NK-92 treated with Interleukin-12 subunit alpha and Interleukin-12 subunit beta, amount 100 ng/mL, for 24 hours (cell line): Measurements from ENCODE around the gene FRMD4A.
"Not testable (repeated sequence)": the region's sequence is repeated elsewhere in the genome, so short reads cannot be mapped to it uniquely, and the experiment has no call there.

Experiments used
- DNase-seq: peaks from one replicate; lab custom pipeline; 2025; lab: John Stamatoyannopoulos, UW

FRMD4A gene

DNA sequence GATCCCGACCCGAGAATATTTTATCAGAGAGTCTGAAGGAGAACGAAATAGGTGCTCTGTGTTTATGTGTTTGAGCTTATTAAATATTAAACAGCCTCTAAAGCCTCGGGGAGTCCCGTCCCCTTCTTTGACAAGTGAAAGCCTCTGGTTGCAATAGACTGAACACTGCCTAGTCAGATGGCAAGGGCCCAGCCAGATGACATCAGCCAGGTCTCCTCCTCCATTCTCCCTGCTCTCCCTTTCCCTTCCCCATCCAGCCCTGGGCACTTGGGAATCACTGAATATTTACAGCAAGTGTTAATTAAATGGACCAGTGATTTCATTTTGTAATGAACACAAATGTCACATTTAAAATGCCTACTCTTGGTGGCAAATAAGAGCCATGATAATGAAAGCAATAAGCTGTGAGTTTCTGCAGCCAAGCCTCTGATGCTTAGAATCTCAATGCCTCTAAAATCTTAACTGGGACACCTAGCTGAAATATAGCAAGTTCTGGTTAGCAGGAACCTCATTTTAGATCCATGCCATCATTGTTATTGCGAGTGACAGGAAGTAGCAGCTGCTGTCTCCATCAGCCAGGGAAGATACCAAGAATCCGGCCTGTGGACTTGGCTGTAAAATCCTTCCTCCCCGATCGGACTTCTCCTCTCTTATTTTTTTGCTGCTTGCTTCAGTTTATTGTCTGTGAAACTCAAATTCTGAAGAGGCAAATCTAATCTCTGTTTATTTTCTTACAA, 541.8 kb downstream of the FRMD4A start:
- DNase-seq: no peak

DNA sequence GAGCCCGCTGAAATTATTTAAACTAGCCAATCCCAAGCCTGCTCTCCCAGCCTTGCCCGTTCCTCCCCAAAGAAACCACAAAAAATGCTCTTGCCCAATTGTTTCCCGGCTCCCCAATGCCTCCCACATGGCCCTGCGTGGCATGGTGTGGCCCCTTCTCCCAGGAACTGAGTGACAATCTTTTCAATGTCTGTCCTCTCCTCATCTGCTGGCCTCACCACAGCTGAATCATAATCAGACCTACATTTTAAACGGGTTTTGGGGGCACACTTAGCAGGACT, 542.5 kb downstream of the FRMD4A start:
- DNase-seq: no peak

DNA sequence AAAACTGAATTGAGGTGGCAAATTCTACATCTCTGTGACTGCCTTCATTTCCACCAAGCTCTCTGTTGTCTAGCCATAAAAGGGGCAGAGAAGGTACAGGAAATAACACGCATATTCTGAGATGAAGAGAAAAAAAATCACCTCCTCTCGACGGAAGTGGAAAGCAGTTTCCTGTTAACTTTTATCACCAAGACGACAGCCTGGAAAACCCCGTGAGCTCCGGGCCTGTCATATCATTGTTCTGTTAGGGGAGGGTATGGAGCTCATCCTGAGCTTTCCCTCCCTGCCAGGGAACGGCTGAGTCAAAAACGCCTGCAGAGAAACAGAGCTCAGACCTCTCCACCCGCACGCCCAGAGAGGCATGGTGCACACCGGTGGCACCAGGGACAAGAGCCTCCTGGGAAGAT, 543.7 kb downstream of the FRMD4A start:
- no peak for DNase-seq

DNA sequence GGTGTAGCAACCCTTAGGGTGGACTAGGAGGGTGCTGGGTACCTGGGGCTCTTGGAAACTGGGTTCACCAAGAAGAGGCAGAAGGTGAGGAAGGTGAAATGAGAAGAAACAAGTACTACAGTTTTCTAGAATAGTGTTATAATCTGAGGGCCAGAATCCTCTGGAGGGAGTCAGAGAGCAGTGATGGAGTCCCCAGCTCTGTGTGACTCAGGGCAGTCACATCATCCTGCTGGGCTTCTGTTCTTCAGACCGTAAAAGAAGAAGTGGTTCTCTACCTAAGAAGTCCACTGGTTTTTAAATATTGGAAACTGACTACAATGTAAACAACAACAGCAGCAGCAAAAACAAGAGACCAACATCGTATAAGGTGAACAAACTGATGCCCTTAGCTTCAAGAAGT, 546.7 kb downstream of the FRMD4A start:
- no peak for DNase-seq

DNA sequence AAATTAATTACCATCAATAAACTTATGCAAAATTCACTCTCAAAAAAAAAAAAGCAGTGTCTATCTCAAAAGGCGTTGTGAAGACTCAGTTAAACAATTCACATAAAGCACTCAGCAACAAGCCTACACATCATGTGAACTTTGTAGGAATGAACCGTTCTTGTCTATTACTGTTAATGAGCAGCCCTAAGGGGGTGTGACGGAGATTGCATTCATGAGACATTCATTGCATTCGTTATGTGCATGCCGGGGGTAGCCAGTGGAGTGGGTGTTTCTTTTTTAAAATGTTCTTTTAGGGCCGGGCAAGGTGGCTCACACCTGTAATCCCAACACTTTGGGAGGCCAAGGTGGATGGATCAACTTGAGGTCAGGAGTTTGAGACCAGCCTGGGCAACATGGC, 551.0 kb downstream of the FRMD4A start:
- DNase-seq: no peak

DNA sequence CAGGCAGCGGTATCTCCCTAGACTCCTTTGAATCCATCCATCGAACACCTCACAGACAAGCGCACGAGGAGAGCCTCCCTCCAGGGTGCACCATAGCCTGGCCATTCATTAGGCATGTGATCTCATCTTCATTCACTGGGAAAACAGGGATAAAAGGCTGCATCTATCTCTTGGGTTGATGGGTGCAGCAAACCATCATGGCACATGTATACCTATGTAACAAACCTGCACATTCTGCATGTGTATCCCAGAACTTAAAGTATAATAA, 552.1 kb downstream of the FRMD4A start:
- not testable (repeated sequence) for DNase-seq

DNA sequence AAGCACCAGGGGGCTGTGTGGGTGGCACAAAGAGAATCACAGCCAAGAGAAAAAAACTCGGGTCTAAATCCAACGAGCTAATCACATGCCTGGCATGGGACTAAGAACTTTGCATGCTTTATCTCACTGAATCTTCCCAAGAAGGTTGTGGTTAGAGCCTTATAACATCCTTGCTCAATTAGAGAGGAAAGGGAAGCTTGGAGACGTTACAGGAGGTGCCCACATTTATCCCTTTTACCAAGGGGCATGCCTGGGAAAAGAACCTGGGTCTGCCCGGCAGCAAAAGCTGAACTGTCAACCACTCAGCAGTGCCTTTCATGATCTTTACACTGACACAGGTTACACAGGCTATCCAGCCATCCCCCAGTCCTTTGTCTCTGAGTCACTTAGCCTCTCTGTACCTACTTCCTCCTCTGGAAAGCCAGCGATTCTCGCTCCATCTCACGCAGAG, 553.8 kb downstream of the FRMD4A start:
- DNase-seq: no peak

DNA sequence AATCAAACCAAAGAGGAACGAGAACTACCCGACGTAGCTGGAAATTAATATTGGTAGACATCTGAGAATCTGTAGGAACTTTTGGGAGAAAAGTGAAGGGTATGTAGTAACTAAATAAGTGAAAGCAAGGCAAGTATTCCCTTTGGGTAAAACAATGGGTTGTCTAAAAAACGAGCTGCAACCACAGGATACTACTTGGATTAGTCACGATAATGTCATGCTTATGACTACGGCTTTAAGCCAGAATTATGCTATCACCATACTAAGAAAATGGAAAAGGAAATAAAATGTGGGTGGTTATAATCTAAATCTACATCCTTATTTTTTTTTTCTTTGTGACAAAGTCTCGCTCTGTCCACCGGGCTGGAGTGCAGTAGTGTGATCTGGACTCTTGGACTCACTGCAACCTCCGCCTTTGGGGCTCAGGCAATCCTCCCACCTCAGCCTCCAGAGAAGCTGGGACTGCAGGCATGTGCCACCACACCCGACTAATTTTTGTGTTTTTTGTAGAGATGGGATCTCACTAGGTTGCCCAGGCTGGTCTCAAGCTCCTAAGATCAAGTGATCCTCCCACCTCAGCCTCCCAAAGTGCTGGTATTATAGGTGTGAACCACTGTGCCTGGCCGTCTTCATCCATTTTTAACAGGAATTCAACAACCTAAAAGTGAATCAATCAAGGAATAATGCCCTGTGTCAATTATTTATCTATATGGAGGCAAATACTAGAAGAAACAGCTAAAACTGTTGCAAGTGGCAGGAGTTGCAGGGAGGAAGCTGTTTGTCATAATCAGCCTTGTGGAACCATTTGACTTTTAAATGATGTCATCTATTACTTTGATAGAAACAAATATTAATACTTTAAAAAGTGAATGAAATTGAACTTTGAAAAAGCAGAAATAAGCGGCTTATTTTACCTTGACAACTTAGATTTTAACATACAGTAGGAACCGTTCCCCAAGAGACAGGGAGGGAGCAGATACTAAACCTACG, 554.6 kb downstream of the FRMD4A start:
- no peak for DNase-seq

DNA sequence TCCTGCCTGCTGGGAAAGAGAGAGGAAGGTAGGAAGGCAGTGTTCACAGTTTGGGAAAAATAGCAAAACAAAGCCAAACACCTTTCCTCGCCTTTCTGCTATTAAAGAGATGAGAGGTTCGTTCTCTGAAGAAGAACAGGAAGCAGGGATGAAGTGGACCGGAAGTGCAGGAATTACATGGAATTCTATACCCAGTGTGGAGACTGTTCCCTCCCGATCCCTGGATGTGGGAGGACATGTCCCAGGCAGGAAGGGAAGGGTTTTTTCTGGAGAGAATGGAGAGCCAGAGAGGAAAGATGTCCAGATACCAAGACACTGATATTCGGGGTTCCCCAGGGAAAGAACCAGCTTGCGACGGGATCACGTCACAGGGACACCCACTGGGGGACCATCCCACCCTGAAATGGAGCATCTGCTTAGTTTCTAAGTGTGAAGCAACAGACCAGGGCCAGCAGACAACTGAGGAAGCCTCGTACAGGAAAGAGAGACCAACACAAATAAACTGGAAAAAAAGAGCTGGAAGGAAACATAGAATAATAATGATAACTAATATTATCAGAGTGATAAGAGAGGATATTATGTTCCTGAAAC, 556.3 kb downstream of the FRMD4A start:
- no peak for DNase-seq

DNA sequence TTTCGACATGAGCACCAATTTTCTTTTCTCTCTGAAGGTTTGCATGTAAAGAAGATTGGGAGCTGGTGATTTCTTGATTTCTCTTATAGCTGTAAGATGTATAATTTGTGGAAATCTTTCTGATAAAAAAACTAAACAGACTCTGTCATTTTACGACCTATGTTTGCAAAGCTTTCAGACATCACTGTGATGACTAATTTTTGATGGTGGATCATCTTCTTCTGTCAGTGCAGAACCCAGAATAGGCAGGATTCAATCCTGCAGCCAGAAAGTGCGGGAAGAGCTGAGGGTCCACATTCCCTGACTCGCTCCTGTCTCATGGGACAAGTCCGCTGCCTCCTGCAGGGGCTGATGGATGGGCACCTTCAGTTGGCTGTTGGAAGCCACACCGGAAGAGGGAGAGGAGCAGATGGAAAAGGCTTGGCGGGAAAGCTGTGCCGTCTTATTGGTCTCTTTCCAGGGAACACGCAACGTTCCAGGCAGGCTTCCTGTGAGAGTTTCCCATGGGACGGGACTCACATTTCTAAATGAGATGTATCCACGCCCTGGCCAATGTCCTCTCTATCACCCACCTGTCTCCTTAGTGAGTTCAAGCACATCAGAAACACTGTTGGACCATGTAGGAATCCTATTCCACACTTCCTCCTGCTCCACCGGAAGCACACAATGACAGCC, 557.1 kb downstream of the FRMD4A start:
- DNase-seq: no peak

DNA sequence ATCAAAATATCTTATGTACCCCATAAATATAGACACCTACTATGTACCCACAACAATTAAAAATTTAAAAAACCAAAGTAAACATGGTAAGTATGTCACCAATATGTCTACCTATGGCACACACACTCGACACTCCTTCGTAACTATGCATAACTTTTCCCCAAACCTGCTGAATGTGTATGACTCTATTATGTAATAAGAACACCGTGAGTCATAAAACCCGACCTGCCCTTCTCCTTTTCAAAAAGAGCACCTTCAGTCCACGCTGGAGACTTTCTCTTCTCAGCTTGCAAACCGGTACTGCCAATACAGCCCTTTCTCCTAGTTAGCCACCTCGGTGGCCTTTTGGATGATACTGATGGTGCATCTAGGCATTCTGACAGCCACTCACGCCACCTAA, 557.7 kb downstream of the FRMD4A start:
- DNase-seq: no peak

DNA sequence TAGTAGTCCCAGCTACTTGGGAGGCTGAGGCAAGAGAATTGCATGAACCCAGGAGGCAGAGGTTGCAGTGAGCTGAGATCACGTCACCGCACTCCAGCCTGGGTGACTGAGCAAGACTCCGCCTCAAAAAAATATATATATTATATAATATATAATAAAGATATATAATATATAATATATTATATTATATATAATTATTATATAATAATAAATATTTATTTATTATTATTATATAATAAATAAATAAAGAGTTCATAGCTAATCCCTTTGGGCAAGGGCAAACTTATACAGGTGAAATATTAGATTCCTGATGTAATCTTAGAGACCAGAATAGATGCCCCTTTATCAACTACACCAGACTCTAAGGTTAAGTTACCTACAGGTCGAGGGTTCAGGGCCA, 558.7 kb downstream of the FRMD4A start:
- no peak for DNase-seq

DNA sequence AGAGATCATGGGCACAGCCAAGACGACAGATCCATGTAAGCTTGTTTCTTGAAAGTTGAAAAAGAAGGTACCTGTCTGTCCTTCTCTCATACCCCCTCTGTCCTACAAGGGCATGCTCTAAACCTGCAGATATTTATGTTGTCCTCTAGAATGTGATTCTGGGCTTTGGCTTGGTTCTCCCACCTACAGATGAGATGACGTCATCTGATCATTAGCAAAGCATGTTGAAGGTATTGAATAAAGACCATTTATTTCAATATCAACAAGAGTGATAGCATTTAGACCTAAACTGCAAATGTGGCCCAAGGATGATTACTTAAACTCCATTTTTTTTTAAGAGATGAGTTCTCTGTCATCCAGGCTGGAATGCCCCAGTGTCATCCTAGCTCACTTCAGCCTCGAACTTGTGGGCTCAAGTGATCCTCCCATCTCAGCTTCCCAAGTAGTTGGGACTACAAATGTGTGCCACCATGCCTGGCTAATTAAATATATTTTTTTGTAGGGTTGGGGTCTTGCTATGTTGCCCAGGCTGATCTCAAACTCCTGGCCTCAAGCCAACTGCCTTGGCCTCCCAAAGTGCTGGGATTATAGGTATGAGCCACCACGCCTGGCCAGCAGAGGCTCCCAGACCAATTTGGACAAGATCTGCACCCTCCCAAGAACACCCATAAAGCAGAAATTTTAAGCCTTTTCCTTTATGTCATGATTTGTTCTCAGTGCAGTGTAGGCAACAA, 559.8 kb downstream of the FRMD4A start:
- DNase-seq: no peak

DNA sequence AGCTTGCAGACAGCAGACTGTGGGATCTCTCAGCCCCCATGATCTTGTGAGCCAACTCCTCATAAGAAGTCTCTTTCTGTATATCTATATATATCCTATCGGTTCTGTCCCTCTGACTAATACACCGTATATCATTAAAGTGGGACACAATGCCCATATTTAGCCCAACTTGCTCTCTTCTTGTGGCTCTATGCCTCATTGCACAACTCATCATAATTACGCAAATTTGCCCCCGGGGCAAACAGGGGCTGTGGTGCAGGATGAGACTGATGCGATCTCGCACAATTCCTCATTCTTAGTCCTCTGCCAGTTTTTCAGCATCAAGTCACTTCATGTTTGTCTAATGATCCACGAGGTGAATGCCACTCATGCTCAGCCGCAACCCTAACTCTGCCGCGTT, 560.8 kb downstream of the FRMD4A start:
- DNase-seq: no peak

DNA sequence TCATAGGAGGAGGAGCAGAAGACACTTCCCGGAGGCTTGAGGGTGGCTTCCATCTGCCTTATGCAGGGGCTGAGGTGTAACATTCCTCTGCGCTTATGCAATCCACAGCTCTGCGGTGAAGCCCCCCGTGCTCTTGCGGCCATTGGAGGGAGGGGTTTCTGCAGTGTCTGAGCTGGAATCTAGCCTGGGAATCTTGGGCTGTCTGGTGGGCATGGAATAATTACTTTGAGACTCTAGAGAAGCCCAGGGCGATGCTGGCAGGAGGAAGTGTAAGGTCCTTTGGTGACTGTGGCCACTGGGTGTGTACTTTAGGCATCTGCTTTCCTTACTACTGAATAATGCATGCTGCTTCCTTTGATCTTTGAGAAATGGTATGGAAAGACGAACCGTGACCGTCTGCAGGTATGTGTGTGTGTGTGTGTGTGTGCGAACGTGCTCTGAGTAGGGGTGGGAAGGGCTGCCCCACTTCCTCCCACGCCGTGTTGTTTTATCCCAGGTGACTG, 563.0 kb downstream of the FRMD4A start:
- no peak for DNase-seq

DNA sequence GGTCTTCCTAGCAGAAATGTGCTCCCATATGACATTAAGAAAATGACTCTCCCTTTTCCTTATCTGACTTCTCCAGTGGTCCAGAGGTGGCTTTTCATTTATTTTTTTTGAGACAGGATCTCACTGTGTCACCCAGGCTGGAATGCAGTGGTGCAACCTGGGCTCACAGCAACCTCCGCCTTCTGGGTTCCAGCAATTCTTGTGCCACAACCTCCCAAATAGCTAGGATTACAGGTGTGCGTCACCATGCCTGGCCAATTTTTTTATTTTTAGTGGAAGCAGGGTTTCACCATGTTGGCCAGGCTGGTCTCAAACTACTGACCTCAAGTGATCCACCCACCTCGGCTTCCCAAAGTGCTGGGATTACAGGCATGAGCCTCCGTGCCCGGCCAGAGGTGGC, 563.6 kb downstream of the FRMD4A start:
- DNase-seq: not testable (repeated sequence)

DNA sequence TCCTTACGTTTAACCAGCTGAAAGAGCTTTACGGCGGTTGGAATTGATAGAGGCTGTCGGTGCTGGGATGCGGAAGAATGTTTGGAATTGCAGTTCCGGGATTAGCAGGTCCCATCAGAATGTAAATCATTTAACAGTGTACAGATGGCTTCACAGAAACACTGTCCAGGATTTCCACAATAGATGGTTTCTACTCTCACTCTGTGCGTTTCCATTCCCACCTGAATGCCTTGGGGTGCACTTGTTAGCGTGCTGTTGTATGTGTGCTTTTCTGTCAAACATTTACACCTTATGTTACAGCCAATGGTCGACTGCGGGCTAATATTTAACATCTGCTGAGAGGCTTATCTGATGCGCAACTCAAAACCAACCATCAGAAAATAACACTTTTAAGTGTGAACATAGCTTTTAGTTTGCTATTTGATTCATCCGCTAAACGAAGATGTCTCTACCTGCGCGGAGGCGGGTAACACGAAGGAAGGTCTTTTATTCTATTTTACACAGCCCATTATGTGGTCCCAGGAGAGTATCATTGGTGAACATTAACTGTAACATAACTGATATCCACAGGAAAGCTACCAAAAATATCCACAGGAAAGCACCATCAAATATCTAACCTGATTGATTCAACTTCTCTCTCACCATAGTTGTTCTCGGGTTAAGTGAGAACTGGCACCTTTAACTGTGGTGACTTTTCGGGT, 564.9 kb downstream of the FRMD4A start:
- DNase-seq: no peak

DNA sequence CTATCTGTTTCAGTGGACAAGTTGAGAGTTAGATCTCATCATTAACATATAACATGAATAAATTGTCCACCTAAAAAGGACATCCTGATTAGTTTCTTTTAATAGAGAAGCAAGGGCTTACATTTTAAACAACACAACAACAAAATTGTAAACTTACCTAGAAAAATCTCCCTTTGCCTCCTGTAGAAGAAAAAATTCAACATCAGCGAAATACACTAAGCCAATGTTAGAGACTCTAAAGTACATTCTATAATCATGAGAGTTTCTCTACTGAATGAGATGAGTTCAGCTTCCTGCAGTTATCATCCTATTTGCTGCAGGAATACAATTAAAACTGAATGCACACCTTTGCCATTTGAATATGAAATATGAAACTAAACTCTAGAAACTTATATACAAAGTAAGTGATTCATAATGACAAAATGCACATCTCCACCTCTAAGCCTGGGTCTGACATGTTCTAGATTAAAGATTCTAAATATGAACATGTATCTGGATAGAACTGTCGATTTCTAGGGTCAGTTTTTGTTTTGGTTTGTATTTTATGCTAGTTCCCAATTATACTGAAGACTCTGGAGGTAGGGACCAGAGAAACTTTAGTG, 569.1 kb downstream of the FRMD4A start:
- DNase-seq: no peak

DNA sequence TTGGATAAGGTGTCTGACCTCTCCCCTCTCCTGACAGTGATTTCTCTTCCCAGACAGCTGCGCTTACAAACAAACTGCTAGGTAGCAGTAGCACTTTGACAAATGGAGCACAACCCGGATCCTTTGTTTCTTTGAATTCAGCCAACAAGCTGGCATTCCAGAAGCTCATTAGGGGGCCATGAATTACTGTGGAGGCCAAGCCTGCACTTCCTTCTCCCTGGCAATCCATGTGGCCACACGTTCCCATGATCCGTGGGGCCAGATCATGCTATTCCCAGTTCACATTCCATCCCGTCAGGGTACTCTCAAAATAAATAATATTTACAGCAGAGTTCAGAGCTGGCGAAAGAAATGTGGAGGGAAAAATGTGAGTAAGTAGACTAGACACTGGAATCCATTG, 571.6 kb downstream of the FRMD4A start:
- DNase-seq: no peak

DNA sequence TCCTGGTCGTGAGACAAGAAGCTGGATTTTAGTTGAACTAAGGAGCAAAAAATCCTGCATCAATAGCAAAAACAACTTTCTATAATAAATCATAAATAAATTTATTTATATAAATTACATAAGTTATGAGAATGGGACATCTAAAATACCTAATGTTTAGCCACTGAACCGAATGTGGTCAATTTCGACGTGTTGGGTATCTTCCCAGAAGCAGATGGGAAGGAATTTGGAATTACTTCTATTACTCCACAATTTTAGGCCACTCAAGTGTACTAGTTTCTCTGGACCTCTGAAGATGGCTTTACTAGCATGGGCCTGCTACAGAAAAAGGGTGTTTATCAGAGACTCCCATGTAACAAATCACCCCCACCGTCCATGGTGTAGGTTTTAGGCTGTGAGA, 572.0 kb downstream of the FRMD4A start:
- DNase-seq: no peak

DNA sequence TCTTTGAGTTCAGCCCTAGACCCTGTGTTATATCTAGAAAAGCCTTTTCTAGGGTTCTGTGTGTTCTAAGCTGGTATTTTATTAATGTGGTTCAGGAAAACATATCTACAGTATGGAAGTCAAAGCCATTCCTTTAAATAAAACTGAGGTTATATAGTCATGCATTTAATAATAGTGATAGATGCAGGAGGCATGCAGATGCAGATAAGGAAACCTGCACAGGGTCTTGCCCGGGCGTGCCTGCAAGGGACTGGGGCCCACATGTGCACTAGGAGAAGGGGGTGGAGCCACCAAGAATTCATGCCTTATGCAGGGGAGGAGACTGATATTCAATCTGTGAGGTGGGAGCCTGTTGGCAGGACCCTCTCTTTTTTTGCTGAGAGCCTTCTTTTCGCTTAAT, 572.4 kb downstream of the FRMD4A start:
- DNase-seq: no peak
